CD4-positive, alpha-beta T cell (primary cell): ENCODE data around the gene NUBPL. TPM values are rescaled to one million over a fixed set of nuclear protein-coding genes. Genes with fewer than 3 reads are reported as not detected.

ENCODE experiments used
- ATAC-seq: fragments of 200-7000 bp; cut with Tn5 transposase; one replicate; pipeline ENCODE4 v1.10.0; 2022; ENCODE audit warnings: mild to moderate bottlenecking; ENCODE audit not compliant: poor library complexity
- CTCF ChIA-PET: fragments of 350-600 bp; sonication (Branson Sonifier 250); formaldehyde crosslinking; loops from one replicate; lab custom pipeline; 2021; ENCODE audit warnings: antibody characterized with exemption, inconsistent platforms; lab: Charles Lee
- POLR2A ChIA-PET: fragments of 350-600 bp; sonication (Branson Sonifier 250); formaldehyde crosslinking; loops from one replicate; lab custom pipeline; 2021; ENCODE audit warnings: antibody characterized with exemption, inconsistent platforms; lab: Charles Lee
- DNase-seq, 14 experiments: peaks; one replicate each; pipeline ENCODE4 v3.0.0-alpha.2; 2013 to 2020; ENCODE audit warnings: mixed read lengths in 2 of 14
- H3K27ac ChIP-seq, 2 donors: one replicate each; pipeline versions ENCODE4 v1.5.1 to v1.7.0; 2013; ENCODE audit warnings: low read length in 2 of 2, low read depth in 1 of 2, mild to moderate bottlenecking in 1 of 2
- H3K27me3 ChIP-seq, 2 experiments: 1 replicate in 1 of 2; 2 replicates in 1 of 2; pipeline versions ENCODE4 v1.6.1 to v1.7.0; 2013; ENCODE audit warnings: low read length in 2 of 2, control low read depth in 1 of 2, mild to moderate bottlenecking in 1 of 2, moderate library complexity in 1 of 2; ENCODE audit not compliant: insufficient read depth in 2 of 2, control insufficient read depth in 1 of 2
- H3K36me3 ChIP-seq: one replicate; pipeline ENCODE4 v1.6.1; 2013; ENCODE audit warnings: low read length, control low read depth; ENCODE audit not compliant: insufficient read depth
- H3K4me1 ChIP-seq: one replicate; pipeline ENCODE4 v1.6.1; 2013; ENCODE audit warnings: low read length, control low read depth; ENCODE audit not compliant: insufficient read depth
- H3K4me3 ChIP-seq: one replicate; pipeline ENCODE4 v1.5.1; 2013; ENCODE audit warnings: mild to moderate bottlenecking, low read length, moderate library complexity
- H3K9me3 ChIP-seq, 2 experiments: 1 replicate in 1 of 2; 2 replicates in 1 of 2; pipeline versions ENCODE4 v1.6.1 to v1.7.0; 2013; ENCODE audit warnings: low read length in 2 of 2, mild to moderate bottlenecking in 2 of 2, control low read depth in 1 of 2, moderate library complexity in 1 of 2; ENCODE audit not compliant: control insufficient read depth in 1 of 2, insufficient read depth in 1 of 2
- H3K27ac Mint-ChIP-seq: one replicate; pipeline ENCODE4 v1.8.0; 2020; ENCODE audit warnings: mixed read lengths
- H3K27me3 Mint-ChIP-seq: one replicate; pipeline ENCODE4 v1.8.0; 2021; ENCODE audit warnings: mixed read lengths
- H3K36me3 Mint-ChIP-seq: one replicate; pipeline ENCODE4 v1.8.0; 2021; ENCODE audit warnings: low read depth, mixed read lengths
- H3K4me1 Mint-ChIP-seq: one replicate; pipeline ENCODE4 v1.8.0; 2021; ENCODE audit warnings: low read depth, mixed read lengths
- H3K4me3 Mint-ChIP-seq: one replicate; pipeline ENCODE4 v1.8.0; 2020; ENCODE audit warnings: mild to moderate bottlenecking, mixed read lengths
- H3K9me3 Mint-ChIP-seq: one replicate; pipeline ENCODE4 v1.8.0; 2020; ENCODE audit warnings: mixed read lengths
- intact Hi-C, 2 experiments: fragments of 100-400 bp; cut with DNase I in 1 of 2; cut with micrococcal nuclease in 1 of 2; formaldehyde crosslinking; loops; one replicate each; pipeline versions ENCODE4 v1.15.1 to v1.9.0; 2023 to 2025; cut with DNase I, micrococcal nuclease
- total RNA-seq, 174 experiments: library from RNA in 2 of 174; stranded (reverse) in 2 of 174; gene quantifications; one replicate each; pipeline ENCODE4 v1.2.3 and lab custom pipeline; 2021 to 2026
- TF ChIP-seq, protein P1 (sequence below): fragments of 200-600 bp; IDR thresholded peaks from one replicate; pipeline ENCODE4 v1.8.0; 2022; ENCODE audit warnings: antibody characterized with exemption, mild to moderate bottlenecking

The NUBPL gene
- total RNA-seq, 2 experiments from 2014 or later: 7.2 to 8.2 TPM

- H3K27me3 Mint-ChIP-seq: peaks cover 8% of the 10 kb centered on the region
- Histone ChIP-seq H3K27me3 (no peaks in the 10 kb centered on the region), H3K27ac (no peak overlapping the region), H3K36me3 (no peaks in the 10 kb centered on the region), H3K9me3 (no peaks in the 10 kb centered on the region), H3K4me3 (no peak overlapping the region), H3K4me1 (no peaks in the 10 kb centered on the region)
- TF ChIP-seq, protein P1, sequence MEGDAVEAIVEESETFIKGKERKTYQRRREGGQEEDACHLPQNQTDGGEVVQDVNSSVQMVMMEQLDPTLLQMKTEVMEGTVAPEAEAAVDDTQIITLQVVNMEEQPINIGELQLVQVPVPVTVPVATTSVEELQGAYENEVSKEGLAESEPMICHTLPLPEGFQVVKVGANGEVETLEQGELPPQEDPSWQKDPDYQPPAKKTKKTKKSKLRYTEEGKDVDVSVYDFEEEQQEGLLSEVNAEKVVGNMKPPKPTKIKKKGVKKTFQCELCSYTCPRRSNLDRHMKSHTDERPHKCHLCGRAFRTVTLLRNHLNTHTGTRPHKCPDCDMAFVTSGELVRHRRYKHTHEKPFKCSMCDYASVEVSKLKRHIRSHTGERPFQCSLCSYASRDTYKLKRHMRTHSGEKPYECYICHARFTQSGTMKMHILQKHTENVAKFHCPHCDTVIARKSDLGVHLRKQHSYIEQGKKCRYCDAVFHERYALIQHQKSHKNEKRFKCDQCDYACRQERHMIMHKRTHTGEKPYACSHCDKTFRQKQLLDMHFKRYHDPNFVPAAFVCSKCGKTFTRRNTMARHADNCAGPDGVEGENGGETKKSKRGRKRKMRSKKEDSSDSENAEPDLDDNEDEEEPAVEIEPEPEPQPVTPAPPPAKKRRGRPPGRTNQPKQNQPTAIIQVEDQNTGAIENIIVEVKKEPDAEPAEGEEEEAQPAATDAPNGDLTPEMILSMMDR: no peak
- H3K9me3 Mint-ChIP-seq: peaks cover 2% of the 10 kb centered on the region
- ATAC-seq (no peak), DNase-seq (no peak)
- H3K4me3 Mint-ChIP-seq: no peak overlapping the region
- ChIA-PET CTCF (no interaction called here), POLR2A (no interaction called here)
- no peaks in the 10 kb centered on the region for H3K4me1 Mint-ChIP-seq
- H3K36me3 Mint-ChIP-seq: no peaks in the 10 kb centered on the region
- H3K27ac Mint-ChIP-seq: no peak overlapping the region
- intact Hi-C loops: no loop called here
Measured at GRCh38 chr14:31876741-31877140, 315.5 kb downstream of the NUBPL start.

- no peak for DNase-seq
- Histone ChIP-seq H3K27me3 (no peaks in the 10 kb centered on the region), H3K36me3 (no peaks in the 10 kb centered on the region), H3K4me3 (no peak overlapping the region), H3K4me1 (no peaks in the 10 kb centered on the region), H3K27ac (no peak overlapping the region), H3K9me3 (no peaks in the 10 kb centered on the region)
- no peaks in the 10 kb centered on the region for H3K36me3 Mint-ChIP-seq
- ChIA-PET CTCF (no interaction called here), POLR2A (no interaction called here)
- TF ChIP-seq, protein P1: no peak
- ATAC-seq: no peak
- intact Hi-C loops: no loop called here
- H3K9me3 Mint-ChIP-seq: peaks cover 2% of the 10 kb centered on the region
- no peak overlapping the region for H3K4me3 Mint-ChIP-seq
- no peaks in the 10 kb centered on the region for H3K4me1 Mint-ChIP-seq
- peaks cover 8% of the 10 kb centered on the region for H3K27me3 Mint-ChIP-seq
- H3K27ac Mint-ChIP-seq: no peak overlapping the region
Measured at GRCh38 chr14:31877255-31877798, 316.1 kb downstream of the NUBPL start.

DNA sequence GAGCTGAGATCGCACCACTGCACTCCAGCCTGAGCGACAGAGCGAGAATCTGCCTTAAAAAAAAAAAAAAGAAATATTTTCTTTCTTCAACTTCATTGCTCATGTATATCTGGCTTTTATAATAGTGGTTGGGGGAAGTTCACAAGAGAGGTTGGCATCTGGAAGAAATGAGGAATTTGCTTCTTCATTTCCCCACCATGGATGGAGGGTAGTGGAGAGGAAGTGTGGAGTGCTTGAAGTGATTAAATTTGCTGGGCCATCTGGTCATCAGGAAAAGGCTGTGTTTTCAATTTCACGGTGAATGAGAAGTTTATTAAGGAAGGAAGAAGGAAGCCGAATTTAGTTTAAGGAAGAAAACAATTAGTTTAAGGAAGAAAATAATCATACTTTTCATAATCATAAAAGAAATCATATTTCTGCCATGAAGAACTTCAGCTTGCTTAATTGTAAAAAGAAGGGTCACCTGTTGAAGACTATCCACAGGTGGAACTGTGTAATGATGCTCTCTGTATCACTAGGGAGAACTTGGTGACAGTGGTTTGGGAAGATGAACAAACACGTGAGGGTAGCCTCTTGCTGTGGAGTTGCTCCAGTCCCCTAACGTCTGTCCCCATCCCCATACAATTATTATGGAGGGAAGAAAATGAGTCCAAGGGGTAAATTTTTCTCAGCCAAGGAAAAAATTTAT, 318.6 kb downstream of the NUBPL start:
- H3K36me3 ChIP-seq: no peaks in the 10 kb centered on the region
- CTCF ChIA-PET: no interaction called here
- POLR2A ChIA-PET: no interaction called here
- TF ChIP-seq, protein P1: no peak
- H3K27ac Mint-ChIP-seq: no peak overlapping the region
- intact Hi-C loops: no loop called here
- ATAC-seq (no peak), DNase-seq (no peak)
- no peaks in the 10 kb centered on the region for H3K9me3 Mint-ChIP-seq
- H3K9me3 ChIP-seq: no peaks in the 10 kb centered on the region
- no peak overlapping the region for H3K4me3 ChIP-seq
- no peaks in the 10 kb centered on the region for H3K27me3 ChIP-seq
- H3K4me1 Mint-ChIP-seq: no peaks in the 10 kb centered on the region
- peaks cover 8% of the 10 kb centered on the region for H3K27me3 Mint-ChIP-seq
- no peaks in the 10 kb centered on the region for H3K36me3 Mint-ChIP-seq
- H3K4me3 Mint-ChIP-seq: no peak overlapping the region
- H3K27ac ChIP-seq: no peak overlapping the region
- H3K4me1 ChIP-seq: no peaks in the 10 kb centered on the region
